Heart left ventricle (tissue), 16 donors: Measurements from ENCODE around the gene NKD1. TPM values are rescaled to one million over a fixed set of nuclear protein-coding genes. Genes with fewer than 3 reads are reported as not detected.

Source experiments
- ATAC-seq, 4 donors: fragments of 200-7000 bp; cut with Tn5 transposase; one replicate each; pipeline ENCODE4 v1.9.1; 2020 to 2022; ENCODE audit warnings: moderate library complexity in 4 of 4, mild to moderate bottlenecking in 3 of 4, moderate number of reproducible peaks in 1 of 4
- DNase-seq, 5 donors: peaks; one replicate each; pipeline ENCODE4 v3.0.0-alpha.2; 2020
- H3K27ac ChIP-seq, 12 donors: fragments of 200-600 bp; sonication (generic) in 4 of 12; one replicate each; pipeline versions ENCODE4 v1.5.0 to v1.8.0; 2016 to 2022; ENCODE audit warnings: mild to moderate bottlenecking in 2 of 12
- H3K27me3 ChIP-seq, 9 donors: fragments of 200-600 bp; sonication (generic) in 2 of 9; one replicate each; pipeline versions ENCODE4 v1.5.1 to v1.8.0; 2016 to 2022; ENCODE audit warnings: mild to moderate bottlenecking in 3 of 9
- H3K36me3 ChIP-seq, 9 donors: fragments of 200-600 bp; sonication (generic) in 2 of 9; one replicate each; pipeline versions ENCODE4 v1.5.0 to v1.8.0; 2018 to 2022; ENCODE audit warnings: mild to moderate bottlenecking in 2 of 9
- H3K4me1 ChIP-seq, 12 donors: fragments of 200-600 bp; sonication (generic) in 4 of 12; one replicate each; pipeline versions ENCODE4 v1.5.0 to v1.8.0; 2016 to 2022; ENCODE audit warnings: mild to moderate bottlenecking in 3 of 12
- H3K4me3 ChIP-seq, 12 donors: fragments of 200-600 bp; sonication (generic) in 4 of 12; one replicate each; pipeline versions ENCODE4 v1.5.0 to v1.8.0; 2017 to 2022; ENCODE audit warnings: mild to moderate bottlenecking in 9 of 12, moderate library complexity in 4 of 12
- H3K9me3 ChIP-seq, 12 donors: fragments of 200-600 bp; sonication (generic) in 4 of 12; one replicate each; pipeline versions ENCODE4 v1.5.0 to v1.8.0; 2016 to 2022; ENCODE audit warnings: mild to moderate bottlenecking in 1 of 12
- POLR2A ChIP-seq, 2 donors: fragments of 450-650 bp; IDR thresholded peaks; one replicate each; pipeline ENCODE4 v1.6.1; 2017; ENCODE audit warnings: antibody characterized with exemption in 2 of 2, mild to moderate bottlenecking in 2 of 2, moderate library complexity in 2 of 2
- WGBS, 4 donors: extraction: QIAGEN DNeasy Blood & Tissue Kit in 2 of 4; methylation state at CpG; one replicate each; pipeline versions ENCODE4 v1.1.5 to v1.1.7; 2013 to 2018; 5-methylcytosine and 5-hydroxymethylcytosine counted together
- intact Hi-C, 10 donors: fragments of 100-400 bp; cut with DNase I; formaldehyde crosslinking; loops; one replicate each; pipeline versions ENCODE4 v1.11.1 to v1.14.2; 2022
- polyA plus RNA-seq, 2 donors: library from polyadenylated mRNA; stranded (reverse); fragments of 200-250 nt; gene quantifications; one replicate each; pipeline ENCODE4 v1.2.3, GENCODE V29; 2013
- total RNA-seq, 9 donors: library from RNA; depleted of rRNA in 2 of 9; stranded (reverse); fragments of >200 nt in 2 of 9; fragmentation: NEBNext Ultra II Directional in 3 of 9; extraction: Animal tissue kit (Norgen Biotek cat#: 25700) in 3 of 9; gene quantifications; one replicate each; pipeline versions ENCODE4 v1.1.0 to v1.2.4, GENCODE V29; 2016 to 2023
- TF ChIP-seq, protein P1 (sequence below), 12 donors: fragments of 200-600 bp; sonication (generic) in 4 of 12; IDR thresholded peaks; one replicate each; pipeline versions ENCODE4 v1.5.0 to v1.8.0; 2018 to 2022; ENCODE audit warnings: antibody characterized with exemption in 12 of 12, mild to moderate bottlenecking in 5 of 12
- donor health status: ischemic (EF 13 %, LVEDD 7.1; RV severe dilation, severe dysfunction).
- donor health status: healthy with polysubstance abuse.
- donor health status: DM: no; HTN: yes; CAD: no.
- donor health status: DM: no; HTN: no; CAD: no.
- donor health status: ischemic (EF 25% LVEDD 6.9; RV normal size, moderate dysfunction).
- donor health status: ischemic (EF 25% LVEDD 5.7; RV mildly dilated, moderate dysfunction).
- donor health status: healthy.
- donor health status: DM: yes; HTN: yes; CAD: no.
- donor health status: ischemic (EF 35%, LVEDD 5.7; RV mildly dilated, moderate dysfunction).
- donor health status: nonischemic (EF 11% LVEDD 7.7; RV severe dilation, severe dysfunction).
- donor health status: DM: yes; HTN: yes; CAD: no.
- donor health status: PGD.
- donor health status: ischemic (EF 29% LVEDD 5.4; RV normal size, mild dysfunction).
- donor health status: nonischemic (EF 23%, LVEDD 6.1; RV moderate dilation, normal function).

The NKD1 gene
- total and polyA plus RNA-seq, 11 donors, result 0.05 to 1.0 (median 0.26) TPM

DNA sequence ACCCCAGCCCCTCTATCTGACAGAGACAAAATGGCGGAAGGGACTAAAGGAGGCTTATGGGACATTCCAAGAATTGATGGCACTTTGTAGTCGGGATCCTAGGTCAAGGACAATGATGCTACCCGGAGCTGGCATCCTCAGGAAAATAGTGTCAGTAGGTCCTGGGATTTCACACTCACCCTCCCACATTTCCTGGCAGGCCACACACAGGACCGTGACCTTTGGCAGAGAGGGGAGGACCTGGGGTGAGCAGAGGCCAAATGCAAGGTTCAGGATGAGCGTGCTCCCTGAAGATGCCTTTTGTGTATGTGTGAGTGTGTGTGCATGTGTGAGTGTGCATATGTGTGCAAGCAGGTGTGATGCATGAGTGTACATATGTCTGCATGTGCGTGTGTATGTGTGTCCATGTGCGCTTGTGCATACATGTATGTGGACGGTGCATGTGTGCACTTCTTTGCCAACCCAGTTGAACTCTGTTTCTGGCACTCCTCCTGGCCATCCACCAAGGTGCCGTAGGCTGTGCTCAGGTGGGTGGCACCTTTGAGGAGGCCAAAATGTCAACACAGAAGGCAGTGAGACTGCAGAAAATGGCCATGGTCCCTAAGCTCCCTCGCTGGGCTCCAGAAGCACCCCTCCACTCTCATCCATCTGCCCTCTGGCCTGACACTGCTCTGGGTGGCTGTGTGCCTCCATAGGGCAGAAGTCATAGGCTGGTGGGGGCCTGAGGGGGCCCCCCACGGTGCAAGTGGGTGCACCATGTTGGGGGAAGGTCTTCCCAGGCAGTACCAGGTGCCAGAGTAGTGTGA lies 72.7 kb downstream of the NKD1 start:
- H3K4me1 ChIP-seq, result peaks cover 0 to 18% (median 14%) of the 10 kb centered on the region in 12 donors
- H3K36me3 ChIP-seq, result no peaks in the 10 kb centered on the region
- H3K9me3 ChIP-seq, result no peaks in the 10 kb centered on the region
- intact Hi-C loops, result loop anchor here in 1 of 10 donors (10.0 kb wide), 1 partner anchor 56 kb away; no protein-coding TSS in a partner anchor
- TF ChIP-seq, protein P1, sequence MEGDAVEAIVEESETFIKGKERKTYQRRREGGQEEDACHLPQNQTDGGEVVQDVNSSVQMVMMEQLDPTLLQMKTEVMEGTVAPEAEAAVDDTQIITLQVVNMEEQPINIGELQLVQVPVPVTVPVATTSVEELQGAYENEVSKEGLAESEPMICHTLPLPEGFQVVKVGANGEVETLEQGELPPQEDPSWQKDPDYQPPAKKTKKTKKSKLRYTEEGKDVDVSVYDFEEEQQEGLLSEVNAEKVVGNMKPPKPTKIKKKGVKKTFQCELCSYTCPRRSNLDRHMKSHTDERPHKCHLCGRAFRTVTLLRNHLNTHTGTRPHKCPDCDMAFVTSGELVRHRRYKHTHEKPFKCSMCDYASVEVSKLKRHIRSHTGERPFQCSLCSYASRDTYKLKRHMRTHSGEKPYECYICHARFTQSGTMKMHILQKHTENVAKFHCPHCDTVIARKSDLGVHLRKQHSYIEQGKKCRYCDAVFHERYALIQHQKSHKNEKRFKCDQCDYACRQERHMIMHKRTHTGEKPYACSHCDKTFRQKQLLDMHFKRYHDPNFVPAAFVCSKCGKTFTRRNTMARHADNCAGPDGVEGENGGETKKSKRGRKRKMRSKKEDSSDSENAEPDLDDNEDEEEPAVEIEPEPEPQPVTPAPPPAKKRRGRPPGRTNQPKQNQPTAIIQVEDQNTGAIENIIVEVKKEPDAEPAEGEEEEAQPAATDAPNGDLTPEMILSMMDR (IDR thresholded peaks at IDR 0.05), result no peak
- TF ChIP-seq POLR2A (IDR thresholded peaks at IDR 0.05), result no peak
- no peak overlapping the region for H3K27ac ChIP-seq
- no peak for DNase-seq
- ATAC-seq, result no peak
- no peak overlapping the region for H3K4me3 ChIP-seq
- 84 to 92% (median 89%) methylated on average over 10 to 11 of the region's 11 CpGs for WGBS, 4 donors
- no peaks in the 10 kb centered on the region for H3K27me3 ChIP-seq

DNA sequence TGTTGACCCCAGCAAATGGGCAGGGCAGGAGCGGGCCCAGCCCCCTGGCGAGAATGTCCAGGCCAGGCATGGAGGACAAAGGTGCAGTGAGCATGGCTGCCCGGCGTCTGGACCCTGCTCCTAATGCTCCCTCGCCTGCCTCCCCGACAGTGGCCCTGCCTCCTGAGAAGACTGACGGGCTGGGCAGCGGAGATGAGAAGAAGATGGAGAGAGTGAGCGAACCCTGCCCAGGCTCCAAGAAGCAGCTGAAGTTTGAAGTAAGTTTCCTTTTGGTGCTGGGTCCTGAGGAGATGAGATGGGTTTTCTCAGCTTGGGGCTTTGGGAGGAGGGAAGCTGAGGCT lies 73.2 kb downstream of the NKD1 start:
- WGBS, 4 donors, result 90 to 97% (median 94%) methylated on average over 8 to 9 of the region's 9 CpGs
- intact Hi-C loops, result loop anchor here in 1 of 10 donors (10.0 kb wide), 1 partner anchor 57 kb away; no protein-coding TSS in a partner anchor

DNA sequence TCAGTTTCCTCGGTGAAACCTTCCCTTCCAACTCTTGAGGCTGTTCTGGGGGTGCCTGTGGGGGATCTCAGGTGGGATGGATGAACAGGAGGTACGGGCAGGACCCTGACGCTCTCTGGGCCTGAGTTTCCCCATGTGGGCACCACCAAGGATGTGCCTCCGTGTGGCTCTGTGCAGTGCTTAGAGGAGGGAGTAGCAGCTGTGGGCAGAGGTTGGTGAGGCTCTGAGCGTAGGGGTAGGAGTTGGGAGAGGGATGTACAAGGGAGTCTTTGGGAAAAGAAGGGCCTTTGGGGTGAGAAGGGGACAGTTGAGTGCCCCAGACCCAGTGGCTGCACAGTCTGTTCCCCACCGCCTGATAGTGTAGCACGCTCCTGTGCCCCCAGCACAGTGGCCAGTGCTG lies 73.8 kb downstream of the NKD1 start:
- DNase-seq, result no peak
- intact Hi-C loops, result loop anchor here in 1 of 10 donors (10.0 kb wide), 1 partner anchor 57 kb away; no protein-coding TSS in a partner anchor
- TF ChIP-seq POLR2A (IDR thresholded peaks at IDR 0.05), result no peak
- 95 to 96% (median 96%) methylated on average over 6 to 7 of the region's 7 CpGs for WGBS, 4 donors
- no peak for ATAC-seq
- Histone ChIP-seq H3K4me3 (no peak overlapping the region), H3K27ac (no peak overlapping the region), H3K27me3 (no peaks in the 10 kb centered on the region), H3K9me3 (no peaks in the 10 kb centered on the region), H3K36me3 (no peaks in the 10 kb centered on the region), H3K4me1 (peaks cover 0 to 9% (median 4%) of the 10 kb centered on the region in 12 donors)

More for the DNA sequence above, 73.2 kb downstream of the NKD1 start:
- H3K4me1 ChIP-seq, result peaks cover 0 to 12% (median 9%) of the 10 kb centered on the region in 12 donors
- no peak overlapping the region for H3K4me3 ChIP-seq
- no peaks in the 10 kb centered on the region for H3K9me3 ChIP-seq
- TF ChIP-seq, protein P1 (IDR thresholded peaks at IDR 0.05), result no peak
- TF ChIP-seq POLR2A (IDR thresholded peaks at IDR 0.05), result no peak
- no peaks in the 10 kb centered on the region for H3K27me3 ChIP-seq
- H3K36me3 ChIP-seq, result no peaks in the 10 kb centered on the region
- no peak for ATAC-seq
- DNase-seq, result no peak
- no peak overlapping the region for H3K27ac ChIP-seq

DNA sequence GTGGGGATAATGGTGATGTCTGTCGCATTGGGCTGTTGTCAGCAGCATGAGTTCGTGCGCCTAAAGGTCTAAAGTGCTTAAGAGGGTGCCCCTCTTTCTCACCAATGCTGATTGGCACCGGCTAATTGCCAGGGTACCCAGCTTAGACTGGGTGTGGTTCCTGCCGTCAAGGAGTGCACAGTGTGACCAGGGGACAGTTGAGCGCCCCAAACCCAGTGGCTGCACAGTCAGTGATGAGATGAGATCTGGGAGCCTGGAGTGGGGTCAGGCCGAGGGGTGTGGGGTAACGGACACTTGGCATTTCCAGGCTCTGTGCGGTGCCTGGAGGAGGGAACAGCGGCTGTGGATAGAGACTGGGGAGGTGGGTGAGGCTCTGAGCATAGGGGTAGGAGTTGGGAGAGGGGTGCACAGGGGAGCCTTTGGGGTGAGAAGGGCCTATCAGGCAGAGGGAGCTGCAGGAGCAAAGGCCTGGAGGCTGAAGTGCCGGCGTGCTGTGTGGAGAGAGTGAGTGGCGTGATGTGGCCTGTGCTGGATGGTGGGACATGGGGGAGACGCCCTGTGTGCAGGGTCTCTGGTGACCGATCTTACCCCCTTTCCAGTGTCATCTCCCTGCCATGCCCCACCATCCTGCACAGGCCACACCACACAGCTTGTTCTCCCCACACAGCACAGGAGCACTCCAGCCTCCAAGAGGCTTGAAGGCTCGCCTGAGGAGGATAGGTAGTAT lies 74.6 kb downstream of the NKD1 start:
- Histone ChIP-seq H3K4me3 (no peak overlapping the region), H3K27ac (no peak overlapping the region), H3K27me3 (no peaks in the 10 kb centered on the region), H3K9me3 (no peaks in the 10 kb centered on the region), H3K36me3 (no peaks in the 10 kb centered on the region), H3K4me1 (peaks cover 0 to 12% (median 8%) of the 10 kb centered on the region in 12 donors)
- DNase-seq (no peak), ATAC-seq (no peak)
- whole genome bisulfite sequencing, 4 donors, result 94 to 97% (median 94%) methylated on average over 16 of the region's 16 CpGs
- TF ChIP-seq POLR2A (IDR thresholded peaks at IDR 0.05), result no peak
- TF ChIP-seq, protein P1 (IDR thresholded peaks at IDR 0.05), result no peak
- intact Hi-C loops, result loop anchor here in 1 of 10 donors (10.0 kb wide), 1 partner anchor 58 kb away; no protein-coding TSS in a partner anchor
